ENCODE results near the gene SDK1. TPM values are rescaled to one million over a fixed set of nuclear protein-coding genes. Genes with fewer than 3 reads are reported as not detected.

Gene SDK1
- polyA plus RNA-seq, 1 donor from 2014 or later, result not detected

- no peaks in the 10 kb centered on the region for H3K36me3 Mint-ChIP-seq
- peaks cover 23% of the 10 kb centered on the region for H3K27me3 Mint-ChIP-seq
- no peak overlapping the region for H3K4me3 Mint-ChIP-seq
- H3K4me1 Mint-ChIP-seq, result no peaks in the 10 kb centered on the region
- no peaks in the 10 kb centered on the region for H3K9me3 Mint-ChIP-seq
- H3K27ac Mint-ChIP-seq, result no peak overlapping the region
Observed at GRCh38 chr7:3336042-3336665, 35.1 kb downstream of the SDK1 start.

GRCh38 chr7:3338161-3338560 lies 37.1 kb downstream of the SDK1 start:
- no peaks in the 10 kb centered on the region for H3K4me1 Mint-ChIP-seq
- H3K9me3 Mint-ChIP-seq, result no peaks in the 10 kb centered on the region
- no peak overlapping the region for H3K4me3 Mint-ChIP-seq
- H3K36me3 Mint-ChIP-seq, result no peaks in the 10 kb centered on the region
- no peak overlapping the region for H3K27ac Mint-ChIP-seq
- peaks cover 20% of the 10 kb centered on the region for H3K27me3 Mint-ChIP-seq

GRCh38 chr7:3345699-3346481 lies 44.8 kb downstream of the SDK1 start:
- Mint-ChIP-seq H3K4me1 (no peaks in the 10 kb centered on the region), H3K9me3 (no peaks in the 10 kb centered on the region), H3K27me3 (peaks cover 6% of the 10 kb centered on the region), H3K4me3 (no peak overlapping the region), H3K36me3 (no peaks in the 10 kb centered on the region), H3K27ac (no peak overlapping the region)

- no peaks in the 10 kb centered on the region for H3K9me3 Mint-ChIP-seq
- peaks cover 6% of the 10 kb centered on the region for H3K27me3 Mint-ChIP-seq
- no peaks in the 10 kb centered on the region for H3K36me3 Mint-ChIP-seq
- H3K4me1 Mint-ChIP-seq, result peaks cover 0 to 1% (median 0%) of the 10 kb centered on the region in 3 donors
- no peak overlapping the region for H3K27ac Mint-ChIP-seq
- H3K4me3 Mint-ChIP-seq, result no peak overlapping the region
Observed at GRCh38 chr7:3349126-3349525, 48.1 kb downstream of the SDK1 start.

- no peaks in the 10 kb centered on the region for H3K27me3 Mint-ChIP-seq
- H3K27ac Mint-ChIP-seq, result no peak overlapping the region
- H3K36me3 Mint-ChIP-seq, result no peaks in the 10 kb centered on the region
- H3K4me1 Mint-ChIP-seq, result peaks cover 0 to 1% (median 0%) of the 10 kb centered on the region in 3 donors
- H3K9me3 Mint-ChIP-seq, result peaks cover 0 to 4% (median 0%) of the 10 kb centered on the region in 3 donors
- no peak overlapping the region for H3K4me3 Mint-ChIP-seq
Observed at GRCh38 chr7:3356173-3356572, 55.1 kb downstream of the SDK1 start.

- no peak overlapping the region for H3K4me3 Mint-ChIP-seq
- no peaks in the 10 kb centered on the region for H3K36me3 Mint-ChIP-seq
- peaks cover 0 to 4% (median 1%) of the 10 kb centered on the region in 3 donors for H3K9me3 Mint-ChIP-seq
- H3K4me1 Mint-ChIP-seq, result no peaks in the 10 kb centered on the region
- peaks cover 6% of the 10 kb centered on the region for H3K27me3 Mint-ChIP-seq
- H3K27ac Mint-ChIP-seq, result no peak overlapping the region
Observed at GRCh38 chr7:3358991-3359390, 57.9 kb downstream of the SDK1 start.

- peaks cover 0 to 6% (median 0%) of the 10 kb centered on the region in 3 donors for H3K4me1 Mint-ChIP-seq
- H3K9me3 Mint-ChIP-seq, result no peaks in the 10 kb centered on the region
- H3K27me3 Mint-ChIP-seq, result peaks cover 24% of the 10 kb centered on the region
- H3K36me3 Mint-ChIP-seq, result no peaks in the 10 kb centered on the region
- H3K27ac Mint-ChIP-seq, result no peak overlapping the region
- H3K4me3 Mint-ChIP-seq, result no peak overlapping the region
Observed at GRCh38 chr7:3367261-3367660, 66.2 kb downstream of the SDK1 start.

- H3K27ac Mint-ChIP-seq, result no peak overlapping the region
- peaks cover 23% of the 10 kb centered on the region for H3K27me3 Mint-ChIP-seq
- H3K9me3 Mint-ChIP-seq, result peaks cover 0 to 2% (median 0%) of the 10 kb centered on the region in 3 donors
- no peaks in the 10 kb centered on the region for H3K36me3 Mint-ChIP-seq
- H3K4me1 Mint-ChIP-seq, result peaks cover 0 to 6% (median 0%) of the 10 kb centered on the region in 3 donors
- H3K4me3 Mint-ChIP-seq, result no peak overlapping the region
Observed at GRCh38 chr7:3370068-3370830, 69.2 kb downstream of the SDK1 start.

- peaks cover 0 to 2% (median 0%) of the 10 kb centered on the region in 3 donors for H3K9me3 Mint-ChIP-seq
- peaks cover 26% of the 10 kb centered on the region for H3K27me3 Mint-ChIP-seq
- no peaks in the 10 kb centered on the region for H3K36me3 Mint-ChIP-seq
- H3K4me3 Mint-ChIP-seq, result no peak overlapping the region
- H3K4me1 Mint-ChIP-seq, result peaks cover 0 to 6% (median 0%) of the 10 kb centered on the region in 3 donors
- H3K27ac Mint-ChIP-seq, result no peak overlapping the region
Observed at GRCh38 chr7:3370921-3371320, 69.9 kb downstream of the SDK1 start.

GRCh38 chr7:3371601-3372000 lies 70.5 kb downstream of the SDK1 start:
- H3K4me1 Mint-ChIP-seq, result peaks cover 0 to 6% (median 0%) of the 10 kb centered on the region in 3 donors
- H3K4me3 Mint-ChIP-seq, result no peak overlapping the region
- no peaks in the 10 kb centered on the region for H3K36me3 Mint-ChIP-seq
- H3K27me3 Mint-ChIP-seq, result peaks cover 26% of the 10 kb centered on the region
- H3K27ac Mint-ChIP-seq, result no peak overlapping the region
- H3K9me3 Mint-ChIP-seq, result peaks cover 0 to 2% (median 0%) of the 10 kb centered on the region in 3 donors

- peaks cover 29% of the 10 kb centered on the region for H3K27me3 Mint-ChIP-seq
- H3K4me1 Mint-ChIP-seq, result peaks cover 0 to 6% (median 0%) of the 10 kb centered on the region in 3 donors
- H3K4me3 Mint-ChIP-seq, result no peak overlapping the region
- H3K36me3 Mint-ChIP-seq, result no peaks in the 10 kb centered on the region
- no peak overlapping the region for H3K27ac Mint-ChIP-seq
- peaks cover 0 to 2% (median 0%) of the 10 kb centered on the region in 3 donors for H3K9me3 Mint-ChIP-seq
Observed at GRCh38 chr7:3374239-3374638, 73.2 kb downstream of the SDK1 start.

GRCh38 chr7:3378390-3379150 lies 77.5 kb downstream of the SDK1 start:
- Mint-ChIP-seq H3K9me3 (peaks cover 0 to 2% (median 0%) of the 10 kb centered on the region in 3 donors), H3K4me3 (no peak overlapping the region), H3K36me3 (no peaks in the 10 kb centered on the region), H3K4me1 (no peaks in the 10 kb centered on the region), H3K27ac (no peak overlapping the region), H3K27me3 (peaks cover 15% of the 10 kb centered on the region)

GRCh38 chr7:3380034-3380433 lies 79.0 kb downstream of the SDK1 start:
- Mint-ChIP-seq H3K4me3 (no peak overlapping the region), H3K4me1 (no peaks in the 10 kb centered on the region), H3K9me3 (no peaks in the 10 kb centered on the region), H3K36me3 (no peaks in the 10 kb centered on the region), H3K27ac (no peak overlapping the region), H3K27me3 (peaks cover 15% of the 10 kb centered on the region)

GRCh38 chr7:3380886-3381685 lies 80.0 kb downstream of the SDK1 start:
- Mint-ChIP-seq H3K36me3 (no peaks in the 10 kb centered on the region), H3K27me3 (peaks cover 13% of the 10 kb centered on the region), H3K4me1 (no peaks in the 10 kb centered on the region), H3K9me3 (no peaks in the 10 kb centered on the region), H3K4me3 (no peak overlapping the region), H3K27ac (no peak overlapping the region)
